ENCODE measurements around the gene C19orf18.

DNA sequence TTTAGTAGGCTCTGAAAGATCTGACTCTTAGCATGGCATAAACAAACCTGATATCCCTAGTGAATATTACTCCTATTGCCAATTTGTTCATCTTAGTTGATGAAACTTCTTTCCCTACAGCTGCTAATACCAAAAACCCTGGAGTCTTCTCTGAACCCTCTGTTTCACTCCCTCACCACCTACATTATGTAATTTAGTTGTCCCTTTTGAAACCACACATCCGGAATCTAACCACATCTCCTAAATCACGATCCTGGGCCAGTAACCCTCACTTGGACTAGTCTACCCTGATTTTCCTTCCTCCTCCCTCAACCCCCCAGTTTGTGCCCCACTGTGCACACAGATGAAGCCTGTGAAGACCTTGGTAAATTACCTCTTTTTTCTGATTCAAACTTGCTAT is 28.0 kb downstream of the C19orf18 start:
- TF ChIP-seq, protein P1, sequence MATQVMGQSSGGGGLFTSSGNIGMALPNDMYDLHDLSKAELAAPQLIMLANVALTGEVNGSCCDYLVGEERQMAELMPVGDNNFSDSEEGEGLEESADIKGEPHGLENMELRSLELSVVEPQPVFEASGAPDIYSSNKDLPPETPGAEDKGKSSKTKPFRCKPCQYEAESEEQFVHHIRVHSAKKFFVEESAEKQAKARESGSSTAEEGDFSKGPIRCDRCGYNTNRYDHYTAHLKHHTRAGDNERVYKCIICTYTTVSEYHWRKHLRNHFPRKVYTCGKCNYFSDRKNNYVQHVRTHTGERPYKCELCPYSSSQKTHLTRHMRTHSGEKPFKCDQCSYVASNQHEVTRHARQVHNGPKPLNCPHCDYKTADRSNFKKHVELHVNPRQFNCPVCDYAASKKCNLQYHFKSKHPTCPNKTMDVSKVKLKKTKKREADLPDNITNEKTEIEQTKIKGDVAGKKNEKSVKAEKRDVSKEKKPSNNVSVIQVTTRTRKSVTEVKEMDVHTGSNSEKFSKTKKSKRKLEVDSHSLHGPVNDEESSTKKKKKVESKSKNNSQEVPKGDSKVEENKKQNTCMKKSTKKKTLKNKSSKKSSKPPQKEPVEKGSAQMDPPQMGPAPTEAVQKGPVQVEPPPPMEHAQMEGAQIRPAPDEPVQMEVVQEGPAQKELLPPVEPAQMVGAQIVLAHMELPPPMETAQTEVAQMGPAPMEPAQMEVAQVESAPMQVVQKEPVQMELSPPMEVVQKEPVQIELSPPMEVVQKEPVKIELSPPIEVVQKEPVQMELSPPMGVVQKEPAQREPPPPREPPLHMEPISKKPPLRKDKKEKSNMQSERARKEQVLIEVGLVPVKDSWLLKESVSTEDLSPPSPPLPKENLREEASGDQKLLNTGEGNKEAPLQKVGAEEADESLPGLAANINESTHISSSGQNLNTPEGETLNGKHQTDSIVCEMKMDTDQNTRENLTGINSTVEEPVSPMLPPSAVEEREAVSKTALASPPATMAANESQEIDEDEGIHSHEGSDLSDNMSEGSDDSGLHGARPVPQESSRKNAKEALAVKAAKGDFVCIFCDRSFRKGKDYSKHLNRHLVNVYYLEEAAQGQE (IDR thresholded peaks at IDR 0.05) = no peak
- TF ChIP-seq POLR2A (IDR thresholded peaks at IDR 0.05; ENCODE audit: low read length) (no peak), RNF2 (IDR thresholded peaks at IDR 0.05; ENCODE audit: borderline replicate concordance, low read depth) (no peak), BHLHE40 (IDR thresholded peaks at IDR 0.05; ENCODE audit: low read depth, low read length) (no peak), POLR2AphosphoS2 (conservative IDR thresholded peaks at IDR 0.05; ENCODE audit: low read length) (no peak), SREBF2 (IDR thresholded peaks at IDR 0.05) (no peak), MAZ (IDR thresholded peaks at IDR 0.05; ENCODE audit: borderline replicate concordance, low read depth, low read length) (no peak), MAFK (IDR thresholded peaks at IDR 0.05; ENCODE audit: partially characterized antibody) (no peak), SMC3 (IDR thresholded peaks at IDR 0.05) (no peak), RFX5 (IDR thresholded peaks at IDR 0.05) (no peak)
- TF ChIP-seq, protein P2, sequence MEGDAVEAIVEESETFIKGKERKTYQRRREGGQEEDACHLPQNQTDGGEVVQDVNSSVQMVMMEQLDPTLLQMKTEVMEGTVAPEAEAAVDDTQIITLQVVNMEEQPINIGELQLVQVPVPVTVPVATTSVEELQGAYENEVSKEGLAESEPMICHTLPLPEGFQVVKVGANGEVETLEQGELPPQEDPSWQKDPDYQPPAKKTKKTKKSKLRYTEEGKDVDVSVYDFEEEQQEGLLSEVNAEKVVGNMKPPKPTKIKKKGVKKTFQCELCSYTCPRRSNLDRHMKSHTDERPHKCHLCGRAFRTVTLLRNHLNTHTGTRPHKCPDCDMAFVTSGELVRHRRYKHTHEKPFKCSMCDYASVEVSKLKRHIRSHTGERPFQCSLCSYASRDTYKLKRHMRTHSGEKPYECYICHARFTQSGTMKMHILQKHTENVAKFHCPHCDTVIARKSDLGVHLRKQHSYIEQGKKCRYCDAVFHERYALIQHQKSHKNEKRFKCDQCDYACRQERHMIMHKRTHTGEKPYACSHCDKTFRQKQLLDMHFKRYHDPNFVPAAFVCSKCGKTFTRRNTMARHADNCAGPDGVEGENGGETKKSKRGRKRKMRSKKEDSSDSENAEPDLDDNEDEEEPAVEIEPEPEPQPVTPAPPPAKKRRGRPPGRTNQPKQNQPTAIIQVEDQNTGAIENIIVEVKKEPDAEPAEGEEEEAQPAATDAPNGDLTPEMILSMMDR (IDR thresholded peaks at IDR 0.05) = no peak
- TF ChIP-seq, protein P3, sequence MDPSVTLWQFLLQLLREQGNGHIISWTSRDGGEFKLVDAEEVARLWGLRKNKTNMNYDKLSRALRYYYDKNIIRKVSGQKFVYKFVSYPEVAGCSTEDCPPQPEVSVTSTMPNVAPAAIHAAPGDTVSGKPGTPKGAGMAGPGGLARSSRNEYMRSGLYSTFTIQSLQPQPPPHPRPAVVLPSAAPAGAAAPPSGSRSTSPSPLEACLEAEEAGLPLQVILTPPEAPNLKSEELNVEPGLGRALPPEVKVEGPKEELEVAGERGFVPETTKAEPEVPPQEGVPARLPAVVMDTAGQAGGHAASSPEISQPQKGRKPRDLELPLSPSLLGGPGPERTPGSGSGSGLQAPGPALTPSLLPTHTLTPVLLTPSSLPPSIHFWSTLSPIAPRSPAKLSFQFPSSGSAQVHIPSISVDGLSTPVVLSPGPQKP (IDR thresholded peaks at IDR 0.05; ENCODE audit: low read depth, low read length) = no peak

All from A549 (cell line).